ENCODE measurements around the gene EDA. TPM values are rescaled to one million over a fixed set of nuclear protein-coding genes. Genes with fewer than 3 reads are reported as not detected.
"Not testable (repeated sequence)": the region's sequence is repeated elsewhere in the genome, so short reads cannot be mapped to it uniquely, and the experiment has no call there.

Gene EDA
- total RNA-seq, 2 donors from 2014 or later: 2.0 to 6.1 TPM

DNA sequence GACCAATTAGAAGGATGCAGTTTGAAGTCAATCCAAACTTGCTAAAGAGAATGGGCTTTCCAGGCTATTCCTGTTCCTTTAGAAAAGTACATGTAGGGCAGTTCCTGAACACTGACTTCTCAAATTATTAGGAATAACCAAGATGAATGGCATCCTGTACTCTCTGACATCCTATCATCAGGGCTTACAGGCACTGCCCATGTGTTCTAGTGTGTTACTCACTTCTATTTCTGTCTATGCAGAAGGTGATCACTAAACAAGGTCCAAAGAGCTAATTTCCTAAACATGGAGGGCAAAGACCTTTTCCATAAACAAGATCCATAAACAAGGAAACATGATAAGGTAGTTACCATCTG lies 380.2 kb downstream of the EDA start:
- ATAC-seq (ENCODE audit: insufficient number of reproducible peaks, low FRiP score, low read depth): no peak
- H3K4me3 ChIP-seq: no peak overlapping the region
- no peaks in the 10 kb centered on the region for H3K27me3 ChIP-seq (replicated peaks; ENCODE audit: insufficient read depth)
- no peaks in the 10 kb centered on the region for H3K4me1 ChIP-seq (ENCODE audit: control insufficient read depth in 1 of 2, low read depth in 2 of 2)
- TF ChIP-seq, protein P1, sequence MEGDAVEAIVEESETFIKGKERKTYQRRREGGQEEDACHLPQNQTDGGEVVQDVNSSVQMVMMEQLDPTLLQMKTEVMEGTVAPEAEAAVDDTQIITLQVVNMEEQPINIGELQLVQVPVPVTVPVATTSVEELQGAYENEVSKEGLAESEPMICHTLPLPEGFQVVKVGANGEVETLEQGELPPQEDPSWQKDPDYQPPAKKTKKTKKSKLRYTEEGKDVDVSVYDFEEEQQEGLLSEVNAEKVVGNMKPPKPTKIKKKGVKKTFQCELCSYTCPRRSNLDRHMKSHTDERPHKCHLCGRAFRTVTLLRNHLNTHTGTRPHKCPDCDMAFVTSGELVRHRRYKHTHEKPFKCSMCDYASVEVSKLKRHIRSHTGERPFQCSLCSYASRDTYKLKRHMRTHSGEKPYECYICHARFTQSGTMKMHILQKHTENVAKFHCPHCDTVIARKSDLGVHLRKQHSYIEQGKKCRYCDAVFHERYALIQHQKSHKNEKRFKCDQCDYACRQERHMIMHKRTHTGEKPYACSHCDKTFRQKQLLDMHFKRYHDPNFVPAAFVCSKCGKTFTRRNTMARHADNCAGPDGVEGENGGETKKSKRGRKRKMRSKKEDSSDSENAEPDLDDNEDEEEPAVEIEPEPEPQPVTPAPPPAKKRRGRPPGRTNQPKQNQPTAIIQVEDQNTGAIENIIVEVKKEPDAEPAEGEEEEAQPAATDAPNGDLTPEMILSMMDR (IDR thresholded peaks at IDR 0.05): no peak
- no peaks in the 10 kb centered on the region for H3K36me3 ChIP-seq
- H3K27ac ChIP-seq: no peak overlapping the region
- DNase-seq (ENCODE audit: low spot score): no peak
- H3K9me3 ChIP-seq: no peaks in the 10 kb centered on the region

DNA sequence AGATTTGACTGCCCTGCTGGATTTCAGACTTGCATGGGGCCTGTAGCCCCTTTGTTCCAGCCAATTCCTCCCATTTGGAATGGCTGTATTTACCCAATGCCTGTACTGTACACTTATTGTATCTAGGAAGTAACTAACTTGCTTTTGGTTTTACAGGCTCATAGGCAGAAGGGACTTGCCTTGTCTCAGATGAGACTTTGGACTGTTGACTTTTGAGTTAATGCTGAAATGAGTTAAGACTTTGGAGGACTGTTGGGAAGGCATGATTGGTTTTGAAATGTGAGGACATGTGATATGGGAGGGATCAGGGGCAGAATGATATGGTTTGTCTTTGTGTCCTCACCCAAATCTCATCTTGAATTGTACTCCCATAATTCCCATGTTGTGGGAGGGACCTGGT lies 382.4 kb downstream of the EDA start:
- not testable (repeated sequence) for H3K4me3 ChIP-seq; DNase-seq (ENCODE audit: low spot score); H3K27ac ChIP-seq; H3K36me3 ChIP-seq; ATAC-seq (ENCODE audit: insufficient number of reproducible peaks, low FRiP score, low read depth); H3K4me1 ChIP-seq (ENCODE audit: control insufficient read depth in 1 of 2, low read depth in 2 of 2); H3K27me3 ChIP-seq (replicated peaks; ENCODE audit: insufficient read depth); H3K9me3 ChIP-seq

DNA sequence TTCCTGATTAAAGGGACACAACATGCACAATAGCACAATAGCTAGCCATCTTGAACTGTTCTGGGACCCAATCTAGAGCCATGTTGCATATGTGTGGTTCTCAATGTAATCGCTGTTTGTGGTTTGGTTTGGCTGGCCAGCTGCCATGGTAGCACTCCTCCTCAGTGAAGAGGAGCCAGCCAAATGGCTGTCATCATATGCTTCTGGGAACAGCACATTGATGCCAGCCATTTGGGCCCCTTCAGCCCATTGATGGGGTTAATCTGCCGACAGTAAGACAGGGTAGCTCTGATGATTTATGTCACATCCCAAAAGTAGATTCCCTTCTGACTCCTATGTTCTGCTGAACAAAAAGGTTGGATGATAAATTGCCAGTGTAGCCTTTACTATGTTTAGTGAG lies 385.4 kb downstream of the EDA start:
- H3K4me1 ChIP-seq (ENCODE audit: control insufficient read depth in 1 of 2, low read depth in 2 of 2): no peaks in the 10 kb centered on the region
- TF ChIP-seq, protein P1 (IDR thresholded peaks at IDR 0.05): no peak
- no peaks in the 10 kb centered on the region for H3K27me3 ChIP-seq (replicated peaks; ENCODE audit: insufficient read depth)
- DNase-seq (ENCODE audit: low spot score) (no peak), ATAC-seq (ENCODE audit: insufficient number of reproducible peaks, low FRiP score, low read depth) (no peak)
- H3K27ac ChIP-seq: no peak overlapping the region
- H3K9me3 ChIP-seq: no peaks in the 10 kb centered on the region
- no peaks in the 10 kb centered on the region for H3K36me3 ChIP-seq
- no peak overlapping the region for H3K4me3 ChIP-seq

GRCh38 chrX:70001708-70002341 lies 385.9 kb downstream of the EDA start:
- DNase-seq (ENCODE audit: low spot score) (no peak), ATAC-seq (ENCODE audit: insufficient number of reproducible peaks, low FRiP score, low read depth) (no peak)
- TF ChIP-seq, protein P1 (IDR thresholded peaks at IDR 0.05): no peak
- Histone ChIP-seq H3K4me1 (ENCODE audit: control insufficient read depth in 1 of 2, low read depth in 2 of 2) (no peaks in the 10 kb centered on the region), H3K27ac (no peak overlapping the region), H3K27me3 (replicated peaks; ENCODE audit: insufficient read depth) (no peaks in the 10 kb centered on the region), H3K4me3 (no peak overlapping the region), H3K9me3 (no peaks in the 10 kb centered on the region), H3K36me3 (no peaks in the 10 kb centered on the region)

GRCh38 chrX:70007946-70008345 lies 392.0 kb downstream of the EDA start:
- TF ChIP-seq, protein P1 (IDR thresholded peaks at IDR 0.05): no peak
- Histone ChIP-seq H3K27ac (no peak overlapping the region), H3K36me3 (no peaks in the 10 kb centered on the region), H3K9me3 (no peaks in the 10 kb centered on the region), H3K4me1 (ENCODE audit: control insufficient read depth in 1 of 2, low read depth in 2 of 2) (no peaks in the 10 kb centered on the region), H3K4me3 (no peak overlapping the region), H3K27me3 (replicated peaks; ENCODE audit: insufficient read depth) (no peaks in the 10 kb centered on the region)
- no peak for DNase-seq (ENCODE audit: low spot score)
- ATAC-seq (ENCODE audit: insufficient number of reproducible peaks, low FRiP score, low read depth): no peak

- Histone ChIP-seq H3K36me3 (no peaks in the 10 kb centered on the region), H3K27ac (no peak overlapping the region), H3K4me1 (ENCODE audit: control insufficient read depth in 1 of 2, low read depth in 2 of 2) (no peaks in the 10 kb centered on the region), H3K4me3 (no peak overlapping the region), H3K9me3 (no peaks in the 10 kb centered on the region), H3K27me3 (replicated peaks; ENCODE audit: insufficient read depth) (no peaks in the 10 kb centered on the region)
- no peak for ATAC-seq (ENCODE audit: insufficient number of reproducible peaks, low FRiP score, low read depth)
- TF ChIP-seq, protein P1 (IDR thresholded peaks at IDR 0.05): no peak
- DNase-seq (ENCODE audit: low spot score): no peak
Observed at GRCh38 chrX:70009049-70009448, 393.1 kb downstream of the EDA start.

All from thoracic aorta (tissue), 2 donors.